Sigmoid colon (tissue), 7 donors: ENCODE data around the gene OR51Q1. TPM values are rescaled to one million over a fixed set of nuclear protein-coding genes. Genes with fewer than 3 reads are reported as not detected.

Experiments
- DNase-seq: peaks from one replicate; pipeline ENCODE4 v3.0.0-alpha.2; 2019
- H3K27ac ChIP-seq, 4 donors: fragments of 200-600 bp; sonication (generic); one replicate each; pipeline ENCODE4 v1.5.1; 2016 to 2019; ENCODE audit warnings: mild to moderate bottlenecking in 1 of 4
- H3K27me3 ChIP-seq, 3 donors: fragments of 200-600 bp; sonication (generic); one replicate each; pipeline ENCODE4 v1.5.1; 2019; ENCODE audit warnings: mild to moderate bottlenecking in 1 of 3
- H3K36me3 ChIP-seq, 4 donors: fragments of 200-600 bp; sonication (generic); one replicate each; pipeline ENCODE4 v1.5.1; 2016 to 2019
- H3K4me1 ChIP-seq, 4 donors: fragments of 200-600 bp; sonication (generic); one replicate each; pipeline ENCODE4 v1.5.1; 2017 to 2019
- H3K4me3 ChIP-seq, 4 donors: fragments of 200-600 bp; sonication (generic); one replicate each; pipeline ENCODE4 v1.5.1; 2017 to 2019; ENCODE audit warnings: mild to moderate bottlenecking in 2 of 4, moderate library complexity in 1 of 4
- H3K9me3 ChIP-seq, 4 donors: fragments of 200-600 bp in 3 of 4; sonication (generic) in 3 of 4; one replicate each; pipeline versions ENCODE4 v1.5.1 to v1.6.1; 2013 to 2019
- CTCF ChIP-seq, 4 experiments: fragments of 450-650 bp in 3 of 4; fragments of 200-600 bp in 1 of 4; IDR thresholded peaks; one replicate each; pipeline ENCODE4 v1.5.1; 2016 to 2019; ENCODE audit warnings: antibody characterized with exemption in 4 of 4, mild to moderate bottlenecking in 3 of 4, moderate library complexity in 2 of 4
- EP300 ChIP-seq, 4 donors: sonication (generic); formaldehyde crosslinking; IDR thresholded peaks; one replicate each; pipeline ENCODE4 v1.6.1; 2017; ENCODE audit warnings: antibody characterized with exemption in 4 of 4
- POLR2A ChIP-seq, 2 donors: fragments of 450-650 bp; IDR thresholded peaks; one replicate each; pipeline ENCODE4 v1.6.1; 2016; ENCODE audit warnings: antibody characterized with exemption in 2 of 2, mild to moderate bottlenecking in 2 of 2, moderate library complexity in 2 of 2
- POLR2AphosphoS5 ChIP-seq, 4 donors: sonication (generic); formaldehyde crosslinking; IDR thresholded peaks; one replicate each; pipeline ENCODE4 v1.6.1; 2017; ENCODE audit warnings: antibody characterized with exemption in 4 of 4
- WGBS, 2 donors: extraction: QIAGEN DNeasy Blood & Tissue Kit; methylation state at CpG; one replicate each; pipeline ENCODE4 v1.1.7; 2013; 5-methylcytosine and 5-hydroxymethylcytosine counted together
- intact Hi-C: fragments of 100-400 bp; cut with DNase I; formaldehyde crosslinking; loops from one replicate; pipeline ENCODE4 v1.15.1; 2023
- polyA plus RNA-seq, 3 donors: library from polyadenylated mRNA; stranded (reverse); fragments of 200-250 nt; gene quantifications; one replicate each; pipeline ENCODE4 v1.2.3, GENCODE V29; 2013
- total RNA-seq, 4 donors: library from RNA; depleted of rRNA; stranded (reverse); fragments of >200 nt; gene quantifications; one replicate each; pipeline ENCODE4 v1.1.0, GENCODE V29; 2016
- donor health status: healthy with polysubstance abuse.
- donor health status: Bipolar disorder and iron deficiency.
- donor health status: healthy.

Gene OR51Q1
- total and polyA plus RNA-seq, 7 donors = not detected

- no peak within 1 kb of the TSS for H3K27ac ChIP-seq
- no peak for DNase-seq
- H3K36me3 ChIP-seq = no peaks in the 10 kb centered on the region
- H3K9me3 ChIP-seq = no peaks in the 10 kb centered on the region
- no peak for TF ChIP-seq EP300 (IDR thresholded peaks at IDR 0.05)
- no peak for TF ChIP-seq POLR2A (IDR thresholded peaks at IDR 0.05)
- no peak for TF ChIP-seq POLR2AphosphoS5 (IDR thresholded peaks at IDR 0.05)
- TF ChIP-seq CTCF (IDR thresholded peaks at IDR 0.05) = no peak
- intact Hi-C loops = no loop called here
- 34 to 43% methylated on average over 2 of the region's 2 CpGs for WGBS, 2 donors
- H3K4me1 ChIP-seq = no peaks in the 10 kb centered on the region
- H3K27me3 ChIP-seq = no peaks in the 10 kb centered on the region
- no peak within 1 kb of the TSS for H3K4me3 ChIP-seq
Observed at GRCh38 chr11:5441414-5441813, 19.5 kb downstream of the OR51Q1 start, which contains the start of gene OR51I1. Gene OR51I1, minus strand, starts transcription at chr11:5441514. Its CDS starts 0 bp downstream, at chr11:5441514.

- H3K9me3 ChIP-seq = no peaks in the 10 kb centered on the region
- DNase-seq = no peak
- WGBS, 2 donors = 42 to 72% methylated on average over 2 of the region's 2 CpGs
- TF ChIP-seq EP300 (IDR thresholded peaks at IDR 0.05) (no peak), POLR2AphosphoS5 (IDR thresholded peaks at IDR 0.05) (no peak), CTCF (IDR thresholded peaks at IDR 0.05) (no peak), POLR2A (IDR thresholded peaks at IDR 0.05) (no peak)
- no peak overlapping the region for H3K27ac ChIP-seq
- no peaks in the 10 kb centered on the region for H3K36me3 ChIP-seq
- H3K4me1 ChIP-seq = no peaks in the 10 kb centered on the region
- no peak overlapping the region for H3K4me3 ChIP-seq
- no peaks in the 10 kb centered on the region for H3K27me3 ChIP-seq
- intact Hi-C loops = no loop called here
Observed at GRCh38 chr11:5443835-5444393, 22.0 kb downstream of the OR51Q1 start.

GRCh38 chr11:5449023-5449422, 27.1 kb downstream of the OR51Q1 start, which contains the start of gene OR51I2:
Gene OR51I2, plus strand, starts transcription at chr11:5449323. Its CDS starts 4,166 bp downstream, at chr11:5453489.
- 92% methylated on average over 2 of the region's 2 CpGs for WGBS, 2 donors
- no peak for DNase-seq
- TF ChIP-seq POLR2A (IDR thresholded peaks at IDR 0.05) (no peak), POLR2AphosphoS5 (IDR thresholded peaks at IDR 0.05) (no peak), CTCF (IDR thresholded peaks at IDR 0.05) (no peak), EP300 (IDR thresholded peaks at IDR 0.05) (no peak)
- Histone ChIP-seq H3K27me3 (no peaks in the 10 kb centered on the region), H3K4me3 (no peak within 1 kb of the TSS), H3K4me1 (no peaks in the 10 kb centered on the region), H3K36me3 (no peaks in the 10 kb centered on the region), H3K27ac (no peak within 1 kb of the TSS), H3K9me3 (no peaks in the 10 kb centered on the region)
- intact Hi-C loops = no loop called here

- Histone ChIP-seq H3K4me1 (no peaks in the 10 kb centered on the region), H3K36me3 (no peaks in the 10 kb centered on the region), H3K27ac (no peak overlapping the region), H3K27me3 (no peaks in the 10 kb centered on the region), H3K4me3 (no peak overlapping the region), H3K9me3 (no peaks in the 10 kb centered on the region)
- DNase-seq = no peak
- no peak for TF ChIP-seq POLR2AphosphoS5 (IDR thresholded peaks at IDR 0.05)
- TF ChIP-seq CTCF (IDR thresholded peaks at IDR 0.05) = no peak
- no peak for TF ChIP-seq POLR2A (IDR thresholded peaks at IDR 0.05)
- intact Hi-C loops = no loop called here
- 53 to 75% methylated on average over 4 of the region's 4 CpGs for WGBS, 2 donors
Observed at GRCh38 chr11:5449432-5449831, 27.5 kb downstream of the OR51Q1 start.
